SW 1271 (cell line): Measurements from ENCODE around the gene ASIC2.
"Not testable (repeated sequence)": the region's sequence is repeated elsewhere in the genome, so short reads cannot be mapped to it uniquely, and the experiment has no call there.

ENCODE experiments used
- DNase-seq, 2 experiments: peaks; one replicate each; lab custom pipeline; 2025; lab: John Stamatoyannopoulos, UW

Gene ASIC2

GRCh38 chr17:33019161-33019890 lies 273.8 kb downstream of the ASIC2 start:
- no peak for DNase-seq

DNA sequence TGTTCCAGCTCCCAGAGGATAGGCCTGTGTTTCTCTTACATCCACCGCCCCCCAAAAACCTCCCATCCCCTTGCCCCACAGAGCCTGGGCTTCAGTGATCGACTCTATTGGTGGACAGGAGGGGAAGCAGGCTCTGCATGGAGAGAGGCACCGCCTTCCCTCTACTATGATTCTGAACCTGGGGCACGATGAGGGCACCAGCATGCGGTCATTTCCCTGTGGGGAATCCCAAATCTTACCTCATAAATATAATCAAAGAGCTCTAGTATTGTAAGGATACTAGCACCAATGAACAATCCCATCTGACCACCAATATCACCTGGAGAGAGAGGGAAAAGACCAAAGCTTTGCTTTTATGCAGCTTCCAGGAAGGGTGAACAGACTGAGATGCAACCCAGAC lies 275.7 kb downstream of the ASIC2 start:
- DNase-seq = no peak

DNA sequence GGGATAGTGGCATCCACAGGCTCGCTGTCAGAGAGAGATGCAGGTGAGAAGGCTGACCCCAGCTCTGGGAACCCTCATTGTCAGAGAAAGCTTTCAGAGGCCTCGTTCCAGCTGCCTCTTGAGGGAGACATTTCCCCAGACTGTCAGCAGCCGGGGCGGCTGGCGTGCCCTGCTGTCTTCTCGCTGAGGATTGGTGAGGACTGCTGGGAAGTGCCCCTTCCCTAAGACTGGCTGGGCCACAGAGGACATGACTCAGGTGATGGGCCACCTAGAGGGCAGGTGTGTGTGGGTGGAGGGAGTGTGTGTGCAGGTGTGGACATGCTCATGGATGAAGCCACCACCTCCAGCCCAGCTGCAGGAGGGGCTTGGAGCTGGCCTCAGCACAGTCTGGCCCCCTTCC lies 276.2 kb downstream of the ASIC2 start:
- no peak for DNase-seq

GRCh38 chr17:33015716-33016346 lies 277.3 kb downstream of the ASIC2 start:
- no peak for DNase-seq

- no peak for DNase-seq
Measured at GRCh38 chr17:33014751-33015150, 278.3 kb downstream of the ASIC2 start.

- DNase-seq = no peak
Measured at GRCh38 chr17:33013596-33014375, 279.3 kb downstream of the ASIC2 start.

DNA sequence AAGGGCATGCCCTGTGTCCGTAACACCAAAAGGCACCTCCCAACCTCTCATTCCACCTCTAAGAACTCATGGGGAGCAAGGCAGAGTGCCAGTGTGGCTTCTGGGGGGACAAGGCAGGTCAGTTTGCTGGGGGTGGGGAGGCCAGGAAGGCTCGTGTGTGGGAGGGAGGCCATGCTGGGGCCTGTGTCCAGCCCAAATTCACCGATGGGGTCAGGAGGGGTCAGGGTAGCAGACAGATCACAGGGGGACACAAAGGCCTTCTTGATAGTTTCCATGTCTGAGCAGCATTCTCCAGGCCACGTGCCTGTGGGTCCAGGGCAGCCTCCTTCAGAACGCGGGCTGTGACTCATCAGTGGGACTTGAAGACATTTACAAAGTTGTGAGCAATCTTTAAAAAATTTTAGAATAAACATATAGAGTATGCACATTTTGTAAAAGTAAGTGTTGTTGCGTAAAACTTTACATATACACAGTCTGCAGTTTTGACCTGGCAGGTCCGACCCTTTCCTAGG lies 280.5 kb downstream of the ASIC2 start:
- peak in 1 of 2 experiments; percentile 41 for DNase-seq

DNA sequence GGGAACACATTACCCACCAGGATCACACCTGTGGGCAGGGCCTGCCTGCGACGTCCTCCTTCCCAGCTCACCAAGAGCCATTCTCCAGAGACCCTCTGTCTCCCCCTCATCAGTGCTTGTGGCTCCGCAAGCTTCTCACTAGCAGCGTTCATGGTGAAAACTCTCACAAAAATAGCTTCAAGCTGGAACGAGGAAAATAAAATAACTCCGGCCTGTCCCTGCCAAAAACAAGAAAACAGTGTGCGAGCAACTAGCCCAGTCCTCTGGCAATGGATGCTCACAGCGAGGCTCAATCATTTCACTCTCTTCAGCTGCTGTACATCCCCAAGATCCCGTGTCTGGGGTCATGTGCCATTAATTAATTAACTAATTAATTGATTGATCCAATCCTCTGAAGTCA lies 283.5 kb downstream of the ASIC2 start:
- DNase-seq = no peak

GRCh38 chr17:33007186-33007585 lies 285.9 kb downstream of the ASIC2 start:
- no peak for DNase-seq

DNA sequence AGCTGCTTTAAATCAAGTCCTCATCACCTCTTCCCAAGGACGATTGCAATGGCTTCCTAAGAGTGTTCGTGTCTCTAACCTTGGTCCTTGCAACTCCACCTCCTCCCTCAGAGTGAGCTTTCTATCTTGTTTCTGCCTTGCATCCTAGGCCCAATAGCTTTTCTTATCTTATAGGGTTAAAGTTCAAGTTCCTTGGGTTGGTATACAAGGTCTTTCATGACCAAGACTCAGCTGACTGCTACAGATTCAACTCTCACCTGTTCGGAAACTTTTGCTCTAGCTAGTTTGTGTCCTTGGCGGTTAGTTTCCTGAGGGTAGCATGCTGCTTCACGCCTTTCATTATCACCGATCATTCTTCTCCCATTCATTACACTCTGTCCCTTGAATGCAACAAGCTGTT lies 290.8 kb downstream of the ASIC2 start:
- no peak for DNase-seq

- no peak for DNase-seq
Measured at GRCh38 chr17:32998887-32999228, 294.2 kb downstream of the ASIC2 start.

DNA sequence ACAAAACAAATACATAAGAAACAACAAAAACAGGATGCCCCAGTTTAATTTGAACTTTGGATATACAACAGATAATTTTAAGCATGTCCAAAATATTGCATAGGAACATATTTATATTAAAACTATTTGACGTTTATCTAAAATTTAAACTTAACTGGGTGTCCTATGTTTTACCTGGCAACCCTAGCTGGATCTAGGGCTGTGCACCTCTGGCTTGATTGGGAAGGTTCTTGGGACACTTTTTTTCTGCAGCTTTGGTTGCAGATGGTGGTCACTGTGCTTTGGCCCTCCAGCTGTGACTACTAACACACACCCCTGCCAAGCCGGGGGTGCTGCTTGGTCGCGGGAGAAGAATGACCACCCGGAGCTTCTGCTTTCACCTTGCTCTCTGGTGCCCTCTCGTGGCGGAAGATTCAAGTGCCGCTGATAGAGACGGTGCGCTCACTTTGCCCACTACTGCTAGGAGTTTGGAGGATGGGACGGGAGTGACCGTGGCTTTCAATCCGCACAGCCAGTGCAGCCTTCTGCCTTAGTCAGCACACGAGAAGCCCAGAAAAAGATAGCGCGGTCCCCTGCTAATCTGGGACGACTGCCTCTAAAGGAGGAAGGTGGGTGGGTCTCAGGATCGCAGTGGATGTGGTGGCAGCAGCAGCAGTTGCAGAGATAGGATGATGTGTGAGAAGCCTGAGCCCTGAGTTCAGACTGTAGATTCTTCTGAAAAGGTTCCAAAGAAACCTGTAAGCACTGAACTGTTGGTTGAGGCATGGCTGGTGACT lies 294.8 kb downstream of the ASIC2 start:
- peak in 1 of 2 experiments; percentile 37 for DNase-seq

- DNase-seq = no peak
Measured at GRCh38 chr17:32995416-32996045, 297.6 kb downstream of the ASIC2 start.

DNA sequence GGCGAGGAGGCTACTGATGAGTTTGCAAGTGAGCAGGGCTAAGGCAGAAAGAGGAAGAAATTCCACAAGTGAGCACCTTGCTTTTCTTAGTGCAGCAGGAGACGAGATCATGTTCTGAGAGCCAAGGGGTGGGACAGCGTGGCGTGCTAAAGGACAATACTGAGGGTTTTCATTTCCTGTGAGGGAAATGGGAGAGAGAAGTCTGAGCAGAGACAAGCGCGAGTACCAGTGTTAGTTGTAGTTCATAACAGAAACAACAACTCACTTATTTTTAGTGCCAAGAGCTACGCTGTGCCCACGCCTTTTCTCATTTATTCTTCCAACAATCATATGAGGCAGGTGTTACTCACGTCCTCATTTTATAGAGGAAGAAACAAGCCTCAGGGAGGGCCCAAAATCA lies 299.1 kb downstream of the ASIC2 start:
- no peak for DNase-seq

- no peak for DNase-seq
Measured at GRCh38 chr17:32992321-32993033, 300.6 kb downstream of the ASIC2 start.

GRCh38 chr17:32988481-32989101 lies 304.5 kb downstream of the ASIC2 start:
- no peak for DNase-seq

DNA sequence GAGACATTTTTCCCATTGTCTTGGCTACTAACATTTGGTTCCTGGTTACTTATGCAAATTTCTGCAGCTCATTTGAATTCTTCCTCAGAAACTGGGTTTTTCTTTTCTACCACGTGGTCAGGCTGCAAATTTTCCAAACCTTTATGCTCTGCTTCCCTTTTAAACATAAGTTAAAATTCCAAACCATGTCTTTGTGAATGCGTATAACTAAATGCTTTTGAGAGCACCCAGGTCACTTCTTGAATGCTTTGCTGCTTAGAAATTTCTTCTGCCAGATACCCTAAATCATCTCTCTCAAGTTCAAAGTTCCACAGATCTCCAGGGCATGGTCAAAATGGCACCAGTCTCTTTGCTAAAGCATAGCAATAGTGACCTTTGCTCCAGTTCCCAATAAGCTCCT lies 305.2 kb downstream of the ASIC2 start:
- not testable (repeated sequence) for DNase-seq

DNA sequence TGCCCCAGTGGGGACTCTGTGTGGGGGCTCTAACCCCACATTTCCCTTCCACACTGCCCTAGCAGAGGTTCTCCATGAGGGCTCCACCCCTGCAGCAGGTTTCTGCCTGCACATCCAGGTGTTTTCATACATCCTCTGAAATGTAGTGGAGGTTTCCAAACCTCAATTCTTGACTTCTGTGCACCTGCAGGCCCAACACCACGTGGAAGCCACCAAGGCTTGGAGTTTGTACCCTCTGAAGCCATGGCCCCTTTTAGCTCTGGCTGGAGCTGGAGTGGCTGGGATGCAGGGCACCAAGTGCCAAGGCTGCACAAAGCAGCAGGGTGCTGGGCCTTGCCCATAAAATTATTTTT lies 305.7 kb downstream of the ASIC2 start:
- DNase-seq = not testable (repeated sequence)

DNA sequence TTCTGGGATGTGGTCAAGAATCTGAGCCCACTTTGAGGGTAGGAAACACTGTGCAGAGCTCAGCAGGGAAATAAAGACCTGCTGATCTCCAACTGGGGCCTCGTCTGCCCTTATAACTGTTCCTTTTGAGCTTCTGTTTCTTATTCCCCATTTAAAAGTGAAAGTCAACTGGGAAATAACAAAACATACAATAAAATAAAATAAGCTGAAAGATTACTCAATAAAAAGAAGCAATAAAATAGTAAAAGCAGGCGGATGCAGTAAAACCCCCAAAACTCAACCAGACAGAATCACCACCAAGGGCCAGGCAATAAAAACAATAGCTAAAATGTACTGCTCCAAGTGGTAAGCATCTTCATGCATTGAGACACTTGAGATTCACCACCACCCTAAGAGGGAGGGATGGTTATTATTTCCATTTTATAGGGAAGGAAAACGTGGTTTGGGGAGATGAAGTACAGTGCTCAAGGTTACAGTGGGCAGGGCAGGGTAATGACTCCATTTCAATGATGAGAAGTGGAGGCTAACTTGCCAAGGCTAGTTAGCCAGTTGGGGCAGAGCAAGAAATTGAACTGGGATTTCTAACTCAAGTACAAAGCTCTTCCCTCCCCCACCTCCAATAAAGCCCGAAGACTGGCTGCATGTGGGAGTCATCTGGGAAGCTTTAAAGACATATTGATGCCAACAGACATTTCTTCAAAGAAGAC lies 307.9 kb downstream of the ASIC2 start:
- no peak for DNase-seq

DNA sequence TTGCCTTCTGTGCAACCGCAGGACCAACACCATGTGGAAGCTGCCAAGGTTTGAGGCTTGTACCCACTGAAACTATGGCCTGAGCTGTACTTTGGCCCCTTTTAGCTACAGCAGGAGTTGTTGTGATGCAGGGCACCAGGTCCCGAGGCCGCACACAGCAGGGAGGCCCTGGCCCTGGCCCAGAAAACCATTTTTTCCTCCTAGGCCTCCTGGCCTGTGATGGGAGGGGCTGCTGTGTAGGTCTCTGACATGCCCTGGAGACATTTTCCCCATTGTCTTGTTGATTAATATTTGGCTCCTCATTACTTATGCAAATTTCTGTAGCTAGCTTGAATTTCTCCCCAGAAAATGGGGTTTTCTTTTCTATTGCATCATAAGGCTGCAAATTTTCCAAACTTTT lies 311.5 kb downstream of the ASIC2 start:
- DNase-seq = not testable (repeated sequence)
